ENCODE data around the gene SLC25A17.
"Not testable (repeated sequence)": the region's sequence is repeated elsewhere in the genome, so short reads cannot be mapped to it uniquely, and the experiment has no call there.

SLC25A17 gene

GRCh38 chr22:40764763-40765441 is 54.2 kb downstream of the SLC25A17 start:
- peaks cover 10% of the 10 kb centered on the region; the same call in 1 of the 2 replicates for H3K36me3 ChIP-seq (ENCODE audit: low read length)
- H3K9me3 ChIP-seq (ENCODE audit: insufficient read depth, low read length), result no peaks in the 10 kb centered on the region
- H3F3A ChIP-seq (ENCODE audit: insufficient read depth), result peaks cover 14% of the 10 kb centered on the region; the same call in 1 of the 2 replicates
- H3K27ac ChIP-seq (ENCODE audit: low read depth, low read length), result peak overlapping the region; percentile 29; the same call in 1 of the 2 replicates
- no peaks in the 10 kb centered on the region for H4K20me1 ChIP-seq (ENCODE audit: low read depth, low read length)
- no peak overlapping the region for H3K4me2 ChIP-seq (ENCODE audit: low read depth, low read length, poor library complexity, severe bottlenecking)
- H3K27me3 ChIP-seq (ENCODE audit: low read length), result no peaks in the 10 kb centered on the region
- TF ChIP-seq EZH2phosphoT487 (conservative IDR thresholded peaks at IDR 0.05; ENCODE audit: low read length), result no peak
- TF ChIP-seq, protein P1, sequence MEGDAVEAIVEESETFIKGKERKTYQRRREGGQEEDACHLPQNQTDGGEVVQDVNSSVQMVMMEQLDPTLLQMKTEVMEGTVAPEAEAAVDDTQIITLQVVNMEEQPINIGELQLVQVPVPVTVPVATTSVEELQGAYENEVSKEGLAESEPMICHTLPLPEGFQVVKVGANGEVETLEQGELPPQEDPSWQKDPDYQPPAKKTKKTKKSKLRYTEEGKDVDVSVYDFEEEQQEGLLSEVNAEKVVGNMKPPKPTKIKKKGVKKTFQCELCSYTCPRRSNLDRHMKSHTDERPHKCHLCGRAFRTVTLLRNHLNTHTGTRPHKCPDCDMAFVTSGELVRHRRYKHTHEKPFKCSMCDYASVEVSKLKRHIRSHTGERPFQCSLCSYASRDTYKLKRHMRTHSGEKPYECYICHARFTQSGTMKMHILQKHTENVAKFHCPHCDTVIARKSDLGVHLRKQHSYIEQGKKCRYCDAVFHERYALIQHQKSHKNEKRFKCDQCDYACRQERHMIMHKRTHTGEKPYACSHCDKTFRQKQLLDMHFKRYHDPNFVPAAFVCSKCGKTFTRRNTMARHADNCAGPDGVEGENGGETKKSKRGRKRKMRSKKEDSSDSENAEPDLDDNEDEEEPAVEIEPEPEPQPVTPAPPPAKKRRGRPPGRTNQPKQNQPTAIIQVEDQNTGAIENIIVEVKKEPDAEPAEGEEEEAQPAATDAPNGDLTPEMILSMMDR (IDR thresholded peaks at IDR 0.05; ENCODE audit: insufficient read depth, low read length, poor library complexity, severe bottlenecking), result no peak
- H3K9ac ChIP-seq (ENCODE audit: low read length), result no peak overlapping the region
- no peaks in the 10 kb centered on the region for H3K9me2 ChIP-seq (replicated peaks; ENCODE audit: insufficient read depth, low read length)
- no peak overlapping the region for H2AFZ ChIP-seq (ENCODE audit: low read depth, low read length, severe bottlenecking)
- H3K4me3 ChIP-seq (ENCODE audit: insufficient read depth, low read length, poor library complexity, severe bottlenecking), result no peak overlapping the region
- H3K79me2 ChIP-seq (ENCODE audit: insufficient read depth, low read length), result no peaks in the 10 kb centered on the region

DNA sequence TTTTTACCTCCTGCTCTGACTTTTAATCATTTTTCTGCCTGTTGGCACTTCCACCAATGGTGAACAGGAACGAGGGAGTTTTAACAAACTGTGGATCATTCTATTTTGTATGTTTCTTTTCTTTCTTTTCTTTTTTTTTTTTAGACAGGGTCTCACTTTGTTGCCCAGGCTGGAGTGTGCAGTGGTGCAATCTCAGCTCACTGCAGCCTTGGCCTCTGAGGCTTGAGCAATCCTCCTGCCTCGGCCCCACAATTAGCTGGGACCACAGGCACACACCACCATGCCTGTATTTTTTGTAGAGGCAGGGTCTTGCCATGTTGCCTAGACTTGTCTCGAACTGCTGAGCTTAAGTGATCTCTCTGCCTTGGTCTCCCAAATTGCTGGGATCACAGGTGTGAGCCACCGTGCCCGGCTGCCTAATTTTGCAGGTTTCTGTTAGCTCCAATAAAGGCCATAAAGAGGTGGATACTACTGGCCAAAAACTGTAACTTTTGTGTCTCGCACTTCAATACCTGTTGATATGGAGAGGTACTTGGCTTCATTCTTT is 59.8 kb downstream of the SLC25A17 start:
- H3K4me3 ChIP-seq (ENCODE audit: insufficient read depth, low read length, poor library complexity, severe bottlenecking), result no peak overlapping the region
- peaks cover 4% of the 10 kb centered on the region; the same call in 1 of the 2 replicates for H3F3A ChIP-seq (ENCODE audit: insufficient read depth)
- TF ChIP-seq EZH2phosphoT487 (conservative IDR thresholded peaks at IDR 0.05; ENCODE audit: low read length), result no peak
- TF ChIP-seq, protein P1 (IDR thresholded peaks at IDR 0.05; ENCODE audit: insufficient read depth, low read length, poor library complexity, severe bottlenecking), result no peak
- H3K4me2 ChIP-seq (ENCODE audit: low read depth, low read length, poor library complexity, severe bottlenecking), result no peak overlapping the region
- no peaks in the 10 kb centered on the region for H3K9me3 ChIP-seq (ENCODE audit: insufficient read depth, low read length)
- no peaks in the 10 kb centered on the region for H3K36me3 ChIP-seq (ENCODE audit: low read length)
- no peaks in the 10 kb centered on the region for H3K79me2 ChIP-seq (ENCODE audit: insufficient read depth, low read length)
- H3K27ac ChIP-seq (ENCODE audit: low read depth, low read length), result no peak overlapping the region
- H3K9ac ChIP-seq (ENCODE audit: low read length), result no peak overlapping the region
- no peak overlapping the region for H2AFZ ChIP-seq (ENCODE audit: low read depth, low read length, severe bottlenecking)
- H3K27me3 ChIP-seq (ENCODE audit: low read length), result no peaks in the 10 kb centered on the region
- H4K20me1 ChIP-seq (ENCODE audit: low read depth, low read length), result no peaks in the 10 kb centered on the region
- no peaks in the 10 kb centered on the region for H3K9me2 ChIP-seq (replicated peaks; ENCODE audit: insufficient read depth, low read length)

DNA sequence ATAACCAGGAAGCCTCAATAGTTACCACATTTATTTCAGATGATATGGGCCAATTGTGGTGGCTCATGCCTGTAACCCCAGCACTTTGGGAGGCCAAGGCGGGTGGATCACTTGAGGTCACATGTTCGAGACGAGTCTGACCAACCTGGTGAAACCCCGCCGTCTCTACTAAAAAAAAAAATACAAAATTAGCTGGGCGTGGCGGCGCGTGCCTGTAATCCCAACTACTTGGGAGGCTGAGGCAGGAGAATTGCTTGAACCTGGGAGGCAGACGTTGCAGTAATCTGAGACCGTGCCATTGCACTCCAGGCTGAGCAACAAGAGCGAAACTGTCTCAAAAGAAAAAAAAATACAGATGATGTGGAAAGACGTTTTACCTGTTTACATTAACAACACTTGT is 60.3 kb downstream of the SLC25A17 start:
- H3K36me3 ChIP-seq (ENCODE audit: low read length); H3K9ac ChIP-seq (ENCODE audit: low read length); H3K9me2 ChIP-seq (replicated peaks; ENCODE audit: insufficient read depth, low read length); H4K20me1 ChIP-seq (ENCODE audit: low read depth, low read length); H3K79me2 ChIP-seq (ENCODE audit: insufficient read depth, low read length); H3K4me2 ChIP-seq (ENCODE audit: low read depth, low read length, poor library complexity, severe bottlenecking); H3F3A ChIP-seq (ENCODE audit: insufficient read depth); H3K9me3 ChIP-seq (ENCODE audit: insufficient read depth, low read length); H3K27me3 ChIP-seq (ENCODE audit: low read length); H2AFZ ChIP-seq (ENCODE audit: low read depth, low read length, severe bottlenecking); H3K4me3 ChIP-seq (ENCODE audit: insufficient read depth, low read length, poor library complexity, severe bottlenecking); H3K27ac ChIP-seq (ENCODE audit: low read depth, low read length): not testable (repeated sequence)

DNA sequence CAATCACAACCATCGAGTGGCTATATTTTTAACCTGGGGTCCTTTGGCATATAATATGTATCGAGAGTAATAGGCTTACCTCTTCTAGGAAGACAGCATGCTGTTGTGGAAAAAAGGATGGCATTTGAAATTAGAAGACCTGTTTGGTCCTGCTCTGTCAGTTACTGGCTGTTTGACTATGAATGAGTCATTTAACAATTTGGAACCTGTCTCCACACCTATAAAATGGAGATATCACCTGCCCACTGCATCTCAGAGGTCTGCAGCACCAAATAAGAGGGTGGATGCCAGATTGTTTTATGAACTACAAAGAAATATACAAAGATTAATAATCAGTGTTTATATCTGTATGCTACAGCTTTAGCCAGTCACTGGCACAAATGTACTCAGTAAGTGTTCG is 60.8 kb downstream of the SLC25A17 start:
- Histone ChIP-seq H4K20me1 (ENCODE audit: low read depth, low read length) (no peaks in the 10 kb centered on the region), H3K27ac (ENCODE audit: low read depth, low read length) (no peak overlapping the region), H3K36me3 (ENCODE audit: low read length) (no peaks in the 10 kb centered on the region), H2AFZ (ENCODE audit: low read depth, low read length, severe bottlenecking) (no peak overlapping the region), H3K4me2 (ENCODE audit: low read depth, low read length, poor library complexity, severe bottlenecking) (no peak overlapping the region), H3K9ac (ENCODE audit: low read length) (no peak overlapping the region), H3K79me2 (ENCODE audit: insufficient read depth, low read length) (no peaks in the 10 kb centered on the region), H3K9me2 (replicated peaks; ENCODE audit: insufficient read depth, low read length) (no peaks in the 10 kb centered on the region), H3K27me3 (ENCODE audit: low read length) (no peaks in the 10 kb centered on the region), H3K9me3 (ENCODE audit: insufficient read depth, low read length) (no peaks in the 10 kb centered on the region), H3K4me3 (ENCODE audit: insufficient read depth, low read length, poor library complexity, severe bottlenecking) (no peak overlapping the region), H3F3A (ENCODE audit: insufficient read depth) (peaks cover 4% of the 10 kb centered on the region; the same call in 1 of the 2 replicates)
- TF ChIP-seq, protein P1 (IDR thresholded peaks at IDR 0.05; ENCODE audit: insufficient read depth, low read length, poor library complexity, severe bottlenecking), result no peak
- TF ChIP-seq EZH2phosphoT487 (conservative IDR thresholded peaks at IDR 0.05; ENCODE audit: low read length), result no peak

Measured in SU-DHL-6 (cell line).